GM23338 (cell line): ENCODE data around the gene CDKL4.
"Not testable (repeated sequence)": the region's sequence is repeated elsewhere in the genome, so short reads cannot be mapped to it uniquely, and the experiment has no call there.

Experiments
- CREB1 ChIP-seq: fragments of 250-450 bp; sonication (Bioruptor Pico); IDR thresholded peaks from 2 replicates; pipeline ENCODE4 v1.5.0; 2020; ENCODE audit warnings: low read depth, mild to moderate bottlenecking, moderate library complexity
- CTCF ChIP-seq, 2 experiments: fragments of 200-600 bp in 1 of 2; sonication (generic) in 1 of 2; conservative IDR thresholded peaks; 2 replicates each; pipeline versions ENCODE4 v1.5.1 to v1.6.1; 2016 to 2017; ENCODE audit warnings: antibody characterized with exemption in 2 of 2, low read depth in 2 of 2, mild to moderate bottlenecking in 2 of 2, moderate library complexity in 1 of 2
- EZH2phosphoT487 ChIP-seq: fragments of 200-600 bp; sonication (generic); IDR thresholded peaks from one replicate; pipeline ENCODE4 v1.8.1; 2018; ENCODE audit warnings: antibody characterized with exemption; ENCODE audit not compliant: unreplicated experiment
- REST ChIP-seq: IDR thresholded peaks from one replicate; pipeline ENCODE4 v1.6.1; 2018; ENCODE audit warnings: antibody characterized with exemption; ENCODE audit not compliant: unreplicated experiment
- STAT1 ChIP-seq: IDR thresholded peaks from one replicate; pipeline ENCODE4 v1.6.1; 2016; ENCODE audit warnings: antibody characterized with exemption; ENCODE audit not compliant: unreplicated experiment

- TF ChIP-seq CTCF (conservative IDR thresholded peaks at IDR 0.05; ENCODE audit: low read depth in 2 of 2); REST; CREB1; STAT1; EZH2phosphoT487: not testable (repeated sequence)
These were observed 582 bp upstream of the CDKL4 start for GRCh38 chr2:39244241-39244862.
